SK-N-MC (cell line): ENCODE measurements around the gene JAKMIP1.
"Not testable (repeated sequence)": the region's sequence is repeated elsewhere in the genome, so short reads cannot be mapped to it uniquely, and the experiment has no call there.

Source experiments
- DNase-seq: peaks from one replicate; pipeline ENCODE4 v3.0.0-alpha.2; 2011; ENCODE audit warnings: low read depth, low spot score
- H3K27ac ChIP-seq: fragments of 200-600 bp; sonication (generic); 2 replicates; pipeline ENCODE4 v1.5.1; 2016; ENCODE audit warnings: mixed run types
- H3K36me3 ChIP-seq: fragments of 200-600 bp; sonication (generic); 2 replicates; pipeline ENCODE4 v1.6.1; 2017; ENCODE audit warnings: antibody characterized with exemption, low read length, mixed read lengths; ENCODE audit not compliant: insufficient read depth
- H3K4me3 ChIP-seq: fragments of 200-600 bp; sonication (generic); 2 replicates; pipeline ENCODE4 v1.5.1; 2016
- H3K9ac ChIP-seq: fragments of 200-600 bp; sonication (generic); 2 replicates; pipeline ENCODE4 v1.8.0; 2017; ENCODE audit warnings: mixed run types, mixed read lengths; ENCODE audit not compliant: insufficient read length
- H3K9me3 ChIP-seq: fragments of 200-600 bp; sonication (generic); 2 replicates; pipeline ENCODE4 v1.6.1; 2017; ENCODE audit warnings: low read depth, mild to moderate bottlenecking, antibody characterized with exemption, low read length, moderate library complexity, mixed read lengths
- EZH2 ChIP-seq: fragments of 200-600 bp; sonication (generic); IDR thresholded peaks from one replicate; pipeline ENCODE4 v1.6.1; 2017; ENCODE audit warnings: antibody characterized with exemption
- FOXP2 ChIP-seq: optimal IDR thresholded peaks from 2 replicates; pipeline ENCODE3; 2011; ENCODE audit warnings: mild to moderate bottlenecking, moderate library complexity; ENCODE audit not compliant: insufficient read depth; ENCODE audit errors: extremely low read length, control extremely low read depth
- POLR2AphosphoS5 ChIP-seq: IDR thresholded peaks from 2 replicates; pipeline ENCODE4 v1.6.1; 2012; ENCODE audit warnings: mild to moderate bottlenecking, low read depth, low read length, borderline replicate concordance

Gene JAKMIP1

DNA sequence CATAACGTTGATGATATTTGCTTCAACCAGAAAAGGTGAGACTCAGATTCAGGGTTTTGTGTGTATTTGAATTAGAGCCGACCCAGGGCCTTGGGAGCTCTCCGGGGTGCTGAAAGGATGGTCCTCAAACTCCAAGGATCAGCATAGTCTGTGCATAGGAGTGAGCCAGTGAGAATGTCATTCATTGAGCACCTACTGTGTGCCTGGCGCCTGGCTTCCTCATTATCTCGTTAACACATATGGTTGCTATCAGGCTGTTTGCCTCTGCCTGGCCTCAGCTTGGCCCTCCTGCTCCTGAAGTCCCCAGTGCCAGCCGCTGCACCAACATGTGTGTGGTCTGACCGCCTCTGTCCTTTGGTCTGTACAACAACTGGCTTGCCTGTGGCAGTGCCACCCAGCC lies 25.1 kb upstream of the JAKMIP1 start:
- Histone ChIP-seq H3K4me3 (no peak overlapping the region), H3K9ac (no peak overlapping the region), H3K9me3 (no peaks in the 10 kb centered on the region), H3K27ac (no peak overlapping the region), H3K36me3 (no peaks in the 10 kb centered on the region)
- TF ChIP-seq EZH2 = no peak
- TF ChIP-seq FOXP2 = no peak
- TF ChIP-seq POLR2AphosphoS5 = no peak
- no peak for DNase-seq

- Histone ChIP-seq H3K27ac (no peak overlapping the region), H3K36me3 (no peaks in the 10 kb centered on the region), H3K9ac (no peak overlapping the region), H3K9me3 (no peaks in the 10 kb centered on the region), H3K4me3 (no peak overlapping the region)
- no peak for TF ChIP-seq EZH2
- TF ChIP-seq FOXP2 = no peak
- TF ChIP-seq POLR2AphosphoS5 = no peak
- DNase-seq = no peak
Measured at GRCh38 chr4:6224735-6225134, 24.4 kb upstream of the JAKMIP1 start.

DNA sequence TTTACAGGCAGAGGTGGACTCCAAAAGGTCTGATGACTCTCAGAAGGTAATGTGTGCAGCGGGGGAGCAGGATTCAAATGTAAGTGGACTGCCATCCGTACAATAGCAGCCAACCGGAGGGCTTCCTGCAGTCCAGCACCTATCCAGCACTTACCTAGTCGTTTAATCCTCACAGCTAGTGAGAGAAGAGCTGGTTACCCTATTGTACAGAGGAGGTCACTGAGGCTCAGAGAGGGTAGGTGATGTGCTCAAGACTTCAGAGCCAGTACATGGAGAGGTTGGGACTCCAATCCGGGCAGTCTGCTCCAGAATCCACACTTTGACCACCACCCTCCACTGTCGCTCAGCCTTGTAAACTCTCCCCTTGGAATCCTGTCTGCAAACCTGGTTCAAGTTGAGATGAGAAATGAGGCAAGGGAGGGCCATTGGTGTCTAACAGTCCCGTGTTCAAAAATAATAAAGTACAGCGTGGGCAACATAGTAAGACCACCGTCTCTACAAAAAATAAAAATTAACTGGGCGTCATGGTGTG lies 22.5 kb upstream of the JAKMIP1 start:
- Histone ChIP-seq H3K9ac (no peak overlapping the region), H3K27ac (no peak overlapping the region), H3K9me3 (no peaks in the 10 kb centered on the region), H3K4me3 (no peak overlapping the region), H3K36me3 (no peaks in the 10 kb centered on the region)
- TF ChIP-seq FOXP2 (no peak), EZH2 (no peak), POLR2AphosphoS5 (no peak)
- DNase-seq = no peak

GRCh38 chr4:6221851-6222760 lies 21.8 kb upstream of the JAKMIP1 start:
- Histone ChIP-seq H3K9me3 (no peaks in the 10 kb centered on the region), H3K4me3 (no peak overlapping the region), H3K9ac (no peak overlapping the region), H3K27ac (no peak overlapping the region), H3K36me3 (no peaks in the 10 kb centered on the region)
- TF ChIP-seq EZH2 (no peak), FOXP2 (no peak), POLR2AphosphoS5 (no peak)
- DNase-seq = no peak

DNA sequence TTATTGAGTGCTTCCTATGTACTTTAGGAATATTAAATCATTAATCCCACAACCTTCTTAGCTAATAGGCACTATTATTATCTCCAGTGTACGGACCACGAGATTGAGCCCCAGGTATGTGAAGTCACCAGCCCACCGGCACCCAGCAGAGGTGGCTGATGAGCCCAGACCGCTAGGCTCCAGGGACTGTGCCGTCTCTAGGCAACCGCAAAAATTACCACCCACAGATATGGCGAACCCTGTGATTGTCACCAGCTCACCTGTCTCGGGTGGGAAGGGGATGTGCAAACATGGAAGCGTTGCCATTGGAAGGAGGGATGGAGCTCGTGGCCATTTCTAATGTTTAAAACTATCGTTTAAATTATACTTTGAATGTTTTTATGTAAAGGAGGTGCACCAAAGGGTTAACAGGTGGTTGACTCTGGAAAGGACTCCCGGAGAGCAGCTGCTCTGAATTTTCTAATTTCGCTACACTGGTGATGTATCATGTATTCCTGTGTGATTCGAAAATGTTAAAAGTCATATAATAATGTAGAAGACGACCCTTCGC lies 21.0 kb upstream of the JAKMIP1 start:
- no peaks in the 10 kb centered on the region for H3K36me3 ChIP-seq
- TF ChIP-seq FOXP2 (no peak), POLR2AphosphoS5 (no peak), EZH2 (no peak)
- H3K27ac ChIP-seq = no peak overlapping the region
- H3K4me3 ChIP-seq = no peak overlapping the region
- no peak overlapping the region for H3K9ac ChIP-seq
- H3K9me3 ChIP-seq = no peaks in the 10 kb centered on the region
- DNase-seq = no peak

- no peak for TF ChIP-seq EZH2
- TF ChIP-seq POLR2AphosphoS5 = no peak
- TF ChIP-seq FOXP2 = no peak
- no peak overlapping the region for H3K4me3 ChIP-seq
- no peaks in the 10 kb centered on the region for H3K9me3 ChIP-seq
- H3K27ac ChIP-seq = no peak overlapping the region
- DNase-seq = no peak
- H3K36me3 ChIP-seq = no peaks in the 10 kb centered on the region
- no peak overlapping the region for H3K9ac ChIP-seq
Measured at GRCh38 chr4:6217716-6218381, 17.5 kb upstream of the JAKMIP1 start.

- no peak for DNase-seq
- H3K36me3 ChIP-seq = no peaks in the 10 kb centered on the region
- H3K27ac ChIP-seq = no peak overlapping the region
- TF ChIP-seq POLR2AphosphoS5 (no peak), FOXP2 (no peak), EZH2 (no peak)
- H3K4me3 ChIP-seq = no peak overlapping the region
- H3K9ac ChIP-seq = no peak overlapping the region
- H3K9me3 ChIP-seq = no peaks in the 10 kb centered on the region
Measured at GRCh38 chr4:6216588-6216987, 16.2 kb upstream of the JAKMIP1 start.

GRCh38 chr4:6209921-6210320 lies 9.6 kb upstream of the JAKMIP1 start:
- H3K4me3 ChIP-seq = no peak overlapping the region
- H3K9ac ChIP-seq = no peak overlapping the region
- H3K9me3 ChIP-seq = no peaks in the 10 kb centered on the region
- DNase-seq = no peak
- TF ChIP-seq POLR2AphosphoS5 (no peak), FOXP2 (no peak), EZH2 (no peak)
- H3K27ac ChIP-seq = no peak overlapping the region
- no peaks in the 10 kb centered on the region for H3K36me3 ChIP-seq

- DNase-seq, H3K9ac ChIP-seq, H3K27ac ChIP-seq, H3K9me3 ChIP-seq, H3K36me3 ChIP-seq, H3K4me3 ChIP-seq: not testable (repeated sequence)
Measured at GRCh38 chr4:6209291-6209690, 8.9 kb upstream of the JAKMIP1 start.
